Endothelial cell (in vitro differentiated cells): ENCODE results near the gene PNMA5. TPM values are rescaled to one million over a fixed set of nuclear protein-coding genes. Genes with fewer than 3 reads are reported as not detected.
"Not testable (repeated sequence)": the region's sequence is repeated elsewhere in the genome, so short reads cannot be mapped to it uniquely, and the experiment has no call there.

ENCODE experiments used
- DNase-seq: peaks from one replicate; pipeline ENCODE4 v3.0.0; 2021; ENCODE audit warnings: low spot score
- H3K27ac Mint-ChIP-seq: one replicate; pipeline ENCODE4 v1.8.0; 2021; ENCODE audit warnings: mixed read lengths, inconsistent platforms; ENCODE audit not compliant: unreplicated experiment
- H3K27me3 Mint-ChIP-seq: one replicate; pipeline ENCODE4 v1.8.0; 2021; ENCODE audit warnings: mild to moderate bottlenecking, moderate library complexity, mixed read lengths, inconsistent platforms; ENCODE audit not compliant: unreplicated experiment
- H3K36me3 Mint-ChIP-seq: one replicate; pipeline ENCODE4 v1.8.0; 2021; ENCODE audit warnings: mild to moderate bottlenecking, low read depth, mixed read lengths, inconsistent platforms; ENCODE audit not compliant: unreplicated experiment
- H3K4me1 Mint-ChIP-seq: one replicate; pipeline ENCODE4 v1.8.0; 2021; ENCODE audit warnings: mild to moderate bottlenecking, mixed read lengths, inconsistent platforms; ENCODE audit not compliant: unreplicated experiment
- H3K4me3 Mint-ChIP-seq: one replicate; pipeline ENCODE4 v1.8.0; 2021; ENCODE audit warnings: mild to moderate bottlenecking, mixed read lengths, inconsistent platforms; ENCODE audit not compliant: unreplicated experiment
- H3K9me3 Mint-ChIP-seq: one replicate; pipeline ENCODE4 v1.8.0; 2021; ENCODE audit warnings: mixed read lengths, inconsistent platforms; ENCODE audit not compliant: unreplicated experiment
- long read RNA-seq: library from polyadenylated mRNA; unstranded; transcript quantifications from one replicate; pipeline ENCODE4 v2.0.0, GENCODE V29; 2020; ENCODE audit not compliant: unreplicated experiment
- total RNA-seq: library from RNA; stranded (reverse); fragmentation: NEBNext Ultra II Directional; extraction: Animal tissue kit (Norgen Biotek cat#: 25700); gene quantifications from one replicate; pipeline ENCODE4 v1.2.1, GENCODE V29; 2021; ENCODE audit not compliant: unreplicated experiment
- TF ChIP-seq, protein P1 (sequence below): fragments of 200-600 bp; sonication (generic); IDR thresholded peaks from one replicate; pipeline ENCODE4 v1.5.0; 2021; ENCODE audit warnings: antibody characterized with exemption; ENCODE audit not compliant: unreplicated experiment

PNMA5 gene
- total RNA-seq, result not detected
- long read RNA-seq, result 0 reads

DNA sequence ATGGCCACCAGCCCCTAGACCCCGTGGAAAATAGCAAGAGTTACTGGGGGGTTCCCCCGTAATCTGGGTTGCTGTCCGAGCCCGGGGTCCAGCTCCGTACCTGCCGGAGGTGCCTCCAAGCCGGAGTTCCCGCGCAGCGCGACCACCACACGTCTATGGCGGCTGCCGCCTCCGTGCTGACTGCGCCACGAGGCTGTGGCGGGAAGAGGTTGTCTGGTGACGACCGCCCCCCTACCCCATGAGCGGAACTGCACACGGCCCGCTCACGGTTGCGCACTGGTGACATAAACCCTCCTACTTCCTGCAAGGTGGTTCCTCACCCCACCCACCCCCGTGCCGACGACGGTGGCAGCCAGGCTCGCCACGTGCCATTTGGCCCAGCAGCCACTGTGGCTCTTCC is at the start of gene PNMA5:
Gene PNMA5, minus strand, starts transcription at position 184 of the 400 bp plus-strand sequence. CDS start 2,518 bp downstream, outside the sequence.
- no peak for DNase-seq
- Mint-ChIP-seq H3K4me3 (no peak within 1 kb of the TSS), H3K27ac (no peak within 1 kb of the TSS), H3K27me3 (peaks cover 4% of the 10 kb centered on the region), H3K4me1 (no peaks in the 10 kb centered on the region), H3K9me3 (no peaks in the 10 kb centered on the region), H3K36me3 (no peaks in the 10 kb centered on the region)
- TF ChIP-seq, protein P1, sequence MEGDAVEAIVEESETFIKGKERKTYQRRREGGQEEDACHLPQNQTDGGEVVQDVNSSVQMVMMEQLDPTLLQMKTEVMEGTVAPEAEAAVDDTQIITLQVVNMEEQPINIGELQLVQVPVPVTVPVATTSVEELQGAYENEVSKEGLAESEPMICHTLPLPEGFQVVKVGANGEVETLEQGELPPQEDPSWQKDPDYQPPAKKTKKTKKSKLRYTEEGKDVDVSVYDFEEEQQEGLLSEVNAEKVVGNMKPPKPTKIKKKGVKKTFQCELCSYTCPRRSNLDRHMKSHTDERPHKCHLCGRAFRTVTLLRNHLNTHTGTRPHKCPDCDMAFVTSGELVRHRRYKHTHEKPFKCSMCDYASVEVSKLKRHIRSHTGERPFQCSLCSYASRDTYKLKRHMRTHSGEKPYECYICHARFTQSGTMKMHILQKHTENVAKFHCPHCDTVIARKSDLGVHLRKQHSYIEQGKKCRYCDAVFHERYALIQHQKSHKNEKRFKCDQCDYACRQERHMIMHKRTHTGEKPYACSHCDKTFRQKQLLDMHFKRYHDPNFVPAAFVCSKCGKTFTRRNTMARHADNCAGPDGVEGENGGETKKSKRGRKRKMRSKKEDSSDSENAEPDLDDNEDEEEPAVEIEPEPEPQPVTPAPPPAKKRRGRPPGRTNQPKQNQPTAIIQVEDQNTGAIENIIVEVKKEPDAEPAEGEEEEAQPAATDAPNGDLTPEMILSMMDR, result no peak

DNA sequence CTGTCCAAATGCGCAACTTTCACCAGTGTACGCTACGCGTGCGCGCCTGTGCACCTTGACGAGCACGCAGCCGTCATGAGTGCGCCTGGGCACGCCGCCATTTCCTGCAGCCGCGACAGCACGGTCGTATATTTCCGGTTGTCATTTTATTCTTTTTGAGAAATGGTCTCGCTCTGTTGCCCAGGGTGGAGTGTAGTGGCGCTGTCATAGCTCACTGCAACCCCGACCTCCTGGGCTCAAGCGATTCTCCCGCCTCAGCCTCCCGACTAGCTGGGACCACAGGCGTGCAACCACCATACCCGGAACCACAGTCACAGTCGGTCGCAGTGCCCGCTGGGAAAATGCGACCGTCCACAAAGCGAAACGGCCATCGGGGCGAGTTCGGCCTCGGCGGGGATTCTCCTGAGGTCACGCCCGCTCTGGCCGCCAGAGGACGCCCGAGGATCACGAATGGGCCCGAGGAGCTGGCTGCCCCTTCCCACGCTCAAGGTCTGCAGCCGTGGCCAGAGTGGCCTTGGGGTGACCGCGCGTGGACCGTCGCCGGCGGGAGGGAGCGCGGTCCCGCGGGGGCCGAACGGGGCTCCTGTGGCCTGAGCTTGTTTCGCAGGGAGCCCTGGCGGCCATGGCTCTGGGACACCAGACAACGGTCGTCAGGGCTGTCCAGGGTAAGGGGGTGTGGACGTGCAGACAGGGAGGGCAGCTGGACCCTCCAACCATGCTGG is 38.6 kb upstream of the PNMA5 start:
- peak; percentile 71 for DNase-seq
- Mint-ChIP-seq H3K27me3 (no peaks in the 10 kb centered on the region), H3K9me3 (no peaks in the 10 kb centered on the region), H3K4me3 (no peak overlapping the region), H3K4me1 (no peaks in the 10 kb centered on the region), H3K27ac (no peak overlapping the region), H3K36me3 (no peaks in the 10 kb centered on the region)
- TF ChIP-seq, protein P1, result peak; percentile 83

DNA sequence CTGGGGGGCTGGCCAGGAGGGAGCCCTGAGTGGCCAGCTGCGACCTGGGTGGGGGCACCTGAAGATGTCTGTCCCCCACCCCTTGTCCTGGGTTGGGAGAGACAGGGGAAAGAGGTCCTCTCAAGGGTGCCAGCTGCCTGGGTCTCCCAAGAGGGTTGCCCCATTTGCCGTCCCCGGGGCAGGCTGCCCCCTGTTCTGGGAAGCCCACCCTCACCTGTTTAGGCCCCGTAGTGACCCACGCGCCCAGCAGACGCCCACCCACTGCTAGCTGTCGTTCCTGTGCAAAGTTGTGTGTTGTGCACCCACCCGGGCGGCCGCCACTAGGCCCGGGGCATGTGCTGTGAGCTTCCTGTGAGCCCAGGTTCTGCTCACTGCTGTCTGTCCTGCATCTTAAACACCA is 36.9 kb upstream of the PNMA5 start:
- Mint-ChIP-seq H3K27me3 (no peaks in the 10 kb centered on the region), H3K4me1 (no peaks in the 10 kb centered on the region), H3K27ac (no peak overlapping the region), H3K4me3 (no peak overlapping the region), H3K36me3 (no peaks in the 10 kb centered on the region), H3K9me3 (no peaks in the 10 kb centered on the region)
- TF ChIP-seq, protein P1, result no peak
- DNase-seq, result no peak

DNA sequence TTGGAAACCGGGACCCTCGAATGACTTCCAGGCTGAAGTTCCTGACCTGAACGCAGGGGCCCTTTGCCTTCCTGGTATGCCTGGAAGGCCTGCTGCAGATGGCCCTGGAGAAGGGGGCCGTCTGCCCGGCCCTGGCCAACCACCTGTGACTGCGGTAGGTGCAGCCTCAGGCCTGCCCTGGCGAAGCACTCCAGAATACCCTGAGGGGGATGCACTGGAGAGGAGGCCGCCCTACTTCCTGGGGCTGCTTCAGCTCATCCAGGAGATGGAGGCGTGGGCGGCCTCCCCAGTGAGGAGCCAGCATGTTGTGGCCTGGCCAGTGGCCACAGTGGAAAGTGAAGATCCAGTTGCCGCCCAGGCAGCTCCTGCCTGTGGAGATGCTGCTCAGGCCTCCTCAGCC is 36.0 kb upstream of the PNMA5 start:
- H3K9me3 Mint-ChIP-seq, result no peaks in the 10 kb centered on the region
- no peaks in the 10 kb centered on the region for H3K36me3 Mint-ChIP-seq
- no peak overlapping the region for H3K4me3 Mint-ChIP-seq
- H3K27ac Mint-ChIP-seq, result no peak overlapping the region
- H3K27me3 Mint-ChIP-seq, result no peaks in the 10 kb centered on the region
- no peak for DNase-seq
- no peaks in the 10 kb centered on the region for H3K4me1 Mint-ChIP-seq
- TF ChIP-seq, protein P1, result no peak

DNA sequence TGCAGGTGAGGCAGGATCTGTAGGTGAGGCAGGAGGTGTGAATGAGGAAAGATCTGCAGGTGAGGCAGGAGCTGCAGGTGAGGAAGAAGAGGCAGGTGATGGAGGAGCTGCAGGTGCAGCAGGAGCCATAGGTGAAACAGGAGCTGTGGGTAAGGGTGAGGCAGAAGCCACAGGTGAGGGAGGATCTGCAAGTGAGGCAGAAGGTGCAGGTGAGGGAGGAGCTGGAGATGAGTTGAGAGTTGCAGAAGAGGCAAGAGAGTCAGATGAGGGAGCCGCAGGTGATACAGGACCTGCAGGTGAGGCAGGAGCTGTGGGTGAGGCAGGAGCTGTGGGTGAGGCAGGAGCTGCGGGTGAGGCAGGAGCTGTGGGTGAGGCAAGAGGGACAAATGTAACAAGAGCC is 35.2 kb upstream of the PNMA5 start:
- no peaks in the 10 kb centered on the region for H3K9me3 Mint-ChIP-seq
- no peak for DNase-seq
- no peaks in the 10 kb centered on the region for H3K36me3 Mint-ChIP-seq
- H3K4me3 Mint-ChIP-seq, result no peak overlapping the region
- no peak overlapping the region for H3K27ac Mint-ChIP-seq
- H3K4me1 Mint-ChIP-seq, result no peaks in the 10 kb centered on the region
- peaks cover 2% of the 10 kb centered on the region for H3K27me3 Mint-ChIP-seq
- TF ChIP-seq, protein P1, result no peak

DNA sequence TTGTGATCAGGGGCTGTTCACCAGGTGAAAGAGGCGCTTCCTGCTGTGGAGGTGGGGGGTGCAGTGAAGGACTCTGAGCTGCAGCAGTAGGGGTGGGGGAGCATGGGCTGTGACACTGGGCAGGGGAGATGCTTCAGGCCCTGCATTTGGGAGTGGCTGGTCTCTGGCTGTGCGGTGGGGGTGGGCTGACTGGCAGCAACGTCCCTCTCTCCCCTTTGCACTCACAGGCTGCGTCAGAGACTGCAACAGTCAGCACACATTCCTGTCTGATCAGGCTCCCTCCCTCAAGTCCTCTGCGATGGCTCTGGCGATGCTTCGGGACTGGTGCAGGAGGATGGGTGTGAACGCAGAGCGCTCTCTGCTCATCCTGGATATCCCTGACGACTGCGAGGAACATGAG is 34.6 kb upstream of the PNMA5 start:
- not testable (repeated sequence) for H3K9me3 Mint-ChIP-seq, H3K4me3 Mint-ChIP-seq, H3K36me3 Mint-ChIP-seq, H3K27ac Mint-ChIP-seq, H3K4me1 Mint-ChIP-seq, DNase-seq, H3K27me3 Mint-ChIP-seq

DNA sequence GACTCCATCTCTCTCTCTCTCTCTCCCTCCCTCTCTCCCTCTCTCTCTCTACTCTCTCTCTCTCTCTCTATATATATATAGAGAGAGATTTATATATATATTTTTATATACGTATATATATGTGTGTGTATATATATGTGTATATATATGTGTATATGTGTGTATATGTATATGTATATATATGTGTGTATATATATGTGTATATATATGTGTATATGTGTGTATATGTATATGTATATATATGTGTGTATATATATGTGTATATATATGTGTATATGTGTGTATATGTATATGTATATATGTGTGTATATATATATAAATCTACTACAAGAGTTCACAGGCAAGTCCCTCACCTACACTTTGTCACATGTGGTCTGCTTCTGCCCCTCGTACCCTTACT is 32.6 kb upstream of the PNMA5 start:
- not testable (repeated sequence) for H3K36me3 Mint-ChIP-seq

More for the DNA sequence above, 32.6 kb upstream of the PNMA5 start:
- H3K4me1 Mint-ChIP-seq, H3K27me3 Mint-ChIP-seq, H3K9me3 Mint-ChIP-seq, DNase-seq, H3K4me3 Mint-ChIP-seq, H3K27ac Mint-ChIP-seq: not testable (repeated sequence)
